ENCODE data around the gene IGF2BP1.
"Not testable (repeated sequence)": the region's sequence is repeated elsewhere in the genome, so short reads cannot be mapped to it uniquely, and the experiment has no call there.

IGF2BP1 gene

DNA sequence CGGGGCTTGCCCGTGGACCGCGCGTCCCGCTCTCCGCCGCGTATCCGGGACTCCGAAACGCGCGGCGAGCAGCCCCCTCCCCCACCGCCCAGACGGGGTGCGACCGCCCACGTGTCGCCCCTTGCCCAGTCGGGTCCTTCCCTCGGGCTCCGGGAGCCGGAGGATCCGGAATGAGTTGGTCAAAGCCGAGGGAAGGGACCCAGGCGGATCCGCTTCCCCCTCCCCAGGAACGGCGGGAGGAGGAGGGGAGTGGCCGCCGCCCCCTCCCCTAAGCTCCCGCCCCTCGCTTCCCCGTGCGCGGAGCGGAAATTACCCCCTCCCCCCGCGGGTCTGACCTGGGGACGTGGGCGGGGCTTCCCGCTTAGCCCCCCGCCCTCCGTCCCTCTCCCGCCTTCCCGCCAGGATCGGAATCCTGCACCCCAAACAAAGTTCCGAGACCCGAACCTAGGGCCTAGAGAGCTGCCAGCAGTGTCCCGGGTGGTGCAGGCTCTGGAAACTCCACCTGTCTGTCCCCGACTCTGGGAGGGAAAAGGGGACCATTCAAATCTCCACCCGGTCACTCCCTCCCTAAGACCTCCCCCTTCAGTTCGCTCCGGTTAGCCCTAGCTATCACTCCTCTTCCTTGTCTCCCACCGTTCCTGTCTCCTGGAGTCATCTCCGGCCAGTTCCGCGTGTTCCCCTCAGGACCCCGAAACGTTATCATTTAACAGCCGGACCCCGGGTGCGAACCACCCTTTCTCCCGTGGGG is 1.0 kb upstream of the IGF2BP1 start:
- no peak for DNase-seq (ENCODE audit: low read depth in 2 of 3, low spot score in 2 of 3)

DNA sequence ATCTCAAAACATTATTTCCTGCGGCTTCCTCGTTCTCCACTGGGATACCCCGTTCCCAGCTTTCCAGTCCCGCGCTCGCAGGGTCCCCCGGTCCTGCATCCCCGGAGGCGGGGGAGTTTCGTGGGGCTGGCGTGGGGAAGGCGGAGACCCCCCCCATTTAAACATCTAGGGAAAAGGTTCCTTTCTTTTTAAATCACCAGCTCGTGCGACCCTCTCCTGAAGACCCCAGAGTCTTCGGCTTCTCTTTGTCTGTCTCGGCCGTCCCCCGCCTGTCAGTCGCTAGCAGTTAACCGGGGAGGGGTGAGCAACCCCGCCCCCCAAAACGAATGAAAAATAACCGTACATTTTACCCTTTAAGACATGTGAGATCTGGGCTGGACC is 473 bp upstream of the IGF2BP1 start:
- no peak for DNase-seq (ENCODE audit: low read depth in 2 of 3, low spot score in 2 of 3)

DNA sequence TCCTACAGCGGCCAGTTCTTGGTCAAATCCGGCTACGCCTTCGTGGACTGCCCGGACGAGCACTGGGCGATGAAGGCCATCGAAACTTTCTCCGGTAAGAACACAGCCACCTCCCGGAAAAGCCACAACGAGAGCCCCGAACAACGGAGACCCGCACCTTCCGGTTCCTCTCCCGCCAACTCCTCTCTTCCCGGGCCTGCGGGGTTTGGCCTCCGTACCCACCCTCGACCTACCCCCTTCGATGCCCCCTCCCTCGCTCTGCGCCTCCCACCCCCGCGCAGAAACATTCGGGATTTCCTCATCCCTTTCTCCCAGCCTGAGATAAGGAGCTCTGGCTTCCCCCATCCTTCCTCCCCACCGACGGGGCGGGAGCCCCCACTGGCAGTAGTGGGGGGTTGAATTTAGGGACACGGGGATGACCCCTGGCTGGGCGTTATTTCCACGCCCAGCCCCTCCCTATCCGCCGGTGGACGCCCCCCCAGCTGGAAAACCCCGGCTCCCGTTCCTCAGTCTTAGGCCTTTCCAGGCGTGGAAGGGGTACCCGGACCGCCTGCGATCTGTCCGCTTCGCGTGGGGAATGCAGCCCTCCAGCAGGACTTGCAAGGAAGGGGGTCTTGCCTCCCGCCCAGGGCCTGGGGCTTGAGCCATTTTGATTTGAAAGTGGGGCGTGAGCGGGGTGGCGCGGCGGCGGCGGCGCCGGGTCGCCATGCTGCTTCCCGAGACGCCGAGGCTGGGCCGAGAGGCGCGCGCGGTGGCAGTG is 822 bp downstream of the IGF2BP1 start:
- DNase-seq (ENCODE audit: low read depth in 2 of 3, low spot score in 2 of 3), result no peak

DNA sequence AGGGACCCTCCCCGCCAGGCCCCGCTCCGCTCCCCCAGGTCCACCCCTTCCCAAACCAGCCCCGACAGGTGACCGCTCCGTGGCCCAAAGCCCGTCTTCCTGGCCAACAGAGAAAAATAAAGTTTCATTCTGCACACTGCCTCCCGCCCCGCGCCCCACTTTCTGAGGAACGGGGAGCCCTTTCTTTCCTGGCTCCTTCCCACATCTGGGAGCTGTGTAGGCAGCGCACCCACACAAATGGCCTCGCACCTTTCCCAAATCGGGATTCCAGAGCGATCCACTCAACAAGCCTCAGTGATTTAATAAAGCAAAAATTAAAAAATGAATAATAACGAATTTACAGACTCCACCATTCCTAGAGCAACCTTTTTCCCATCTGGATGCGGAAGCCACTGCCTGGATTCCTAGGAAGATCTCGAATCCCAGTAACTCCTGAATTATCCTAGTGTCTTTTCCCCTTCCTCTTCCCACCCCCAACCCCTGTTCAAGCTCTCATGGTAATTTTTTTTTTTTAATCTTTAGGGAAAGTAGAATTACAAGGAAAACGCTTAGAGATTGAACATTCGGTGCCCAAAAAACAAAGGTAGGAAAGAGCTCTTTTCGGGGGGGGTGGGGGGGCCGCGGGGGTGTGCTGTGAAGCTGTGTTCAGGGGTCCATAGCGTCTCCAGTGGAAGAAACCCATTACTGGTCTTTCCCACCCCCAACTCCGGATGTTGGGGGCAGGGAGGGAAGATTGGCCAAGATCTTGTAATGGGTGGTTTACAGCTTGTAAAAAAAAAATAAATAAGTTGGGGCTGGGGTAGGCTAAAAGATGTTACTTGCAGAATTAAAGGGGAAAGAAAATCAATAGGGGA is 1.6 kb downstream of the IGF2BP1 start:
- no peak for DNase-seq (ENCODE audit: low read depth in 2 of 3, low spot score in 2 of 3)

DNA sequence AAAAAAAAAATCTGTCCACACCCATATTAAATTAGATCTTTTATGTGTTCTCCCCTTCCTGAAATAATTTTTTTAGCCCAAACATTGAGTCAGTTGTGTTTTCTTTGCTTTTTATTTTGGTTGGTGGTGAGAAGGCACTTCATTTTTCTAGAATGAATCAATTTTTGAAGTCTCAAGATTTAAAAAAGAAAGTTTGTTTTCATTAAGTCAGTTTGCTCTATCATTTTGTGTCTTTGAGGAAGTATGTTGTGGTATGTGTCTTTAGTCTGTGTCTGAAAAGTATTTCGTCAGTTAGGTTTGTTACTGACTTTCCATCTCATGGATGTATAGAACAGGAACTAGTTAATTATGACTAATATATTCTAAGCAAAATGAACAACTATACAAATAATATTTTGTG is 3.8 kb downstream of the IGF2BP1 start:
- no peak for DNase-seq (ENCODE audit: low read depth in 2 of 3, low spot score in 2 of 3)

DNA sequence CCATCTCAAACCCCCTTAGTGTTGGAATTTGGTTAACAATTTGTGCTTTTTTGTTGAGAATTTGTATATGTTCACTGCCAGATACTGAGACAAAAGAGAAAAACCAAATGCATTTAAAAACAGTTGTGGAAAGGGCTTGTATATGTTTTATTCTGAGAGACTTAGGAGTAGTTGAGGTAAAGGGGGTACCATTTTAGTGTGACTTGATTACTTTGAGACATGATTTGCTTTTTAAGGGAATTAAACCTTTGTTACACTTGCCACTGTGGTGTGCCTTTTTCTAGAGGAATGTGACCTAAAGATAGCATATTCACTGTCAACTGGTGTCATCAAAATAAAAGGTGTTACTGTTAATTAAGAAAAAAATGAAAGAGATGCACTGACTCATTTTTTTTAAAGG is 4.5 kb downstream of the IGF2BP1 start:
- no peak for DNase-seq (ENCODE audit: low read depth in 2 of 3, low spot score in 2 of 3)

DNA sequence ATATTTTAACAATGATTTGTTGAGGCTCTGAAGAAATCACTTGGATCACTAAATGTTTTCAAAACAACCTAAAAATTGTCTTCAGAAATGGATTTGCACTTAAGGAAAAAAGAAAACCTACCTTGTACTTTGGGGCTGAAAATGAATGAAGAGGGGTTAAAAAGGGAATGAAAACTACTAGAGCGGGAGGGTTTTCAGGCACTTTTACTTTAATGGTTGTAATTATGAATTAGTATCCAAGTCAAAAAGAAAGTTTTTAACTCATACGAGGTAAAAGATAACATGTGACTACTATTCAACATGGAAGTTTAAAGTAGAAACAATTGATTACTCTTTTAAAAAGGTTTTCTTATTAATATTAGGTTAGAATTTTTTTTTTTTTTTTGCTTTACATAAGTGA is 5.1 kb downstream of the IGF2BP1 start:
- no peak for DNase-seq (ENCODE audit: low read depth in 2 of 3, low spot score in 2 of 3)

DNA sequence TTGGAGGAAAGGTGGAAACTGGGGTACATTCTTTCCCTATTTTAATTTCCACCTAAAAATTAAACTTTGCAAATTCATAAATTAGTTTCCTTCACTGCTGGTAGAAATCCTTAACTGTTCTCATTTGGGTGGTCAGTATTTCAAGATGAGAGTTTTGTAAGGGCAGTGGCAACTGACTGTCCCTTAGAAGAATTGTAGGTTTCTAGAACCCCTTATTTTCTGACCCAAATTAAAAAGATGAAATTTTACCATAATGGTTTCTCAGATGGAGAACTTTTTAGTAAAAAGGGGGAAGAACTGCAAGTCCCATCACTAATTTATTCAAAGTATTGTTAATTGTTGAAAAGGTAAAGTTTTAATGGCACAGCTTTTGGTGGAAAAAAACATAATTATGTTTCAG is 5.6 kb downstream of the IGF2BP1 start:
- no peak for DNase-seq (ENCODE audit: low read depth in 2 of 3, low spot score in 2 of 3)

DNA sequence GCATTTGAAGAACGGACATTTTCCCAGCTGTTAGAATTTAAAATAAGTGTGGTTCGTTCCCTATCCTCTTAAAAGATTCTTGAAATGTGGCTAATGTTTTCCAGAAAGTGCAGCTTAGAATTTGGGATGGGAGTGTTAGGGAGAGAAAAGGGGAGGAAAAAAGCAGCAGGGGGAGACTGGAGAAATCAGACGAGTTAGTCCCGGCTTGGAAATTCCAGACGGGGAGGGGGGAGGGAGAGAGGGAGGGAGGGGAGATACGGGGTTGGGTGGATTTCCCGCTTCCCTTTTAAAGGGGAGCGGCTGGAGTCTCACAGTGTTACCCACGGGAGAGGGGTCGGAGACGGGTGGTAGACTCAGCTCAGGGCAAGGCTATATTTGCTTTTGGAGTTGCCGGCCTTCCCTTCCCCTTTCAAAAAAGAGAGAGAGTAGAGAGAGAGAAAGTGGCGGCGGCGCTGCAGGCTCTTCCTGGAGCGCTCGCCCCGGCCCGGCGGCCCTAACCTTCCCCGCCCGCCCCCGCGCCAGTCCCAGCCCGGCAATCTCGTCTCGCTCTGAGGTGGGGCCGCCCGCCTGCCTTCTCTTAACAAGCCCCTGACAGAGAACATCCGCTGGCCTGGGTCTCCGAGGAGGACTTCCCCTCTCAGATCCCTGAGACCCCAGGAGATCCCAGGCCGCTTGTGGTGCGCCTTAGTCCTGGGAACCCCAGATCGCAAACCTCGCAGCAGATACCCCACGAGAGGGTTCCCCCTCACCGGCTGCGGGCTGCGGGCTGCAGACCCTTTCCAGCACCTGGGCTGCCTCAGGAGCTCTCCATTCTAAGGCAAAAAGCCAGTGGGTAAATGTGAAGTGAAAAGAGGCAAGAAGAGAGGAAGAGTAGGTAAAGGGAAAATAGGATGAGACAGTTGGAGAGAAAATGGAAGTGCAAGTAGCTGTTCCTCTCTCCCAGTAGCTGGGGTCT is 6.6 kb downstream of the IGF2BP1 start:
- DNase-seq (ENCODE audit: low read depth in 2 of 3, low spot score in 2 of 3), result no peak

DNA sequence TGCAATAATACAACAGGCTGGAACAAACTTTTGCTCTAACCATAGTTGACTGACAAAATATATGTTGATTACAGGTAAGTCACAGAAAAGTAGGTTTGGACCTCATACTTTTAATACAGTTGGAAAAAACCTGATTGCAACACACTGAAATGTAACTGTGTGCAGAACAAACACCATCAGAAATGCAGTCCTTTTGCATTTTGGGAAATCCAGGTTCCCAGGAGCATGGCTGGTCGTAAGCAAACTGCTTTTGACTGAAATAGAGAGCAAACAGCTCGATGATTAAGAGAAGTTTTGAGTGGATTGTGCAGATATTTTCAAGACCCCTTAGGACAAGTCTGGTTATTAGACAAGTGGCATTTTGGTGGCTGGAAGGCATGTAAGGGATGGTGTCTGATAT is 8.0 kb downstream of the IGF2BP1 start:
- no peak for DNase-seq (ENCODE audit: low read depth in 2 of 3, low spot score in 2 of 3)

DNA sequence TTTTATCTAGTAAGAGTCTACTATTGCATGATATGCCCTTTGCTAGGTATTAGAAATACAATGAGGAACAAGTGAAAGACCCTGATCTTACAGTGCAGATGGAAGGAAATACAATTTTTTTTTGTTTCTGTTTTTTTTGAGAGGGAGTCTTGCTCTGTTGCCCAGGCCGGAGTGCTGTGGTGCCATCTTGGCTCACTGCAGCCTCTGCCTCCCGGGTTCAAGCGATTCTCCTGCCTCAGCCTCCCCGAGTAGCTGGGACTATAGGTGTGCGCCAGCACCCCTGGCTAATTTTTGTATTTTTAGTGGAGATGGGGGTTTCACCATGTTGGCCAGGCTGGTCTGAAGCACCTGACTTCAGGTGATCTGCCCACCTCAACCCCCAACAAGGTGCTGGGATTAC is 11.7 kb downstream of the IGF2BP1 start:
- not testable (repeated sequence) for DNase-seq (ENCODE audit: low read depth in 2 of 3, low spot score in 2 of 3)

DNA sequence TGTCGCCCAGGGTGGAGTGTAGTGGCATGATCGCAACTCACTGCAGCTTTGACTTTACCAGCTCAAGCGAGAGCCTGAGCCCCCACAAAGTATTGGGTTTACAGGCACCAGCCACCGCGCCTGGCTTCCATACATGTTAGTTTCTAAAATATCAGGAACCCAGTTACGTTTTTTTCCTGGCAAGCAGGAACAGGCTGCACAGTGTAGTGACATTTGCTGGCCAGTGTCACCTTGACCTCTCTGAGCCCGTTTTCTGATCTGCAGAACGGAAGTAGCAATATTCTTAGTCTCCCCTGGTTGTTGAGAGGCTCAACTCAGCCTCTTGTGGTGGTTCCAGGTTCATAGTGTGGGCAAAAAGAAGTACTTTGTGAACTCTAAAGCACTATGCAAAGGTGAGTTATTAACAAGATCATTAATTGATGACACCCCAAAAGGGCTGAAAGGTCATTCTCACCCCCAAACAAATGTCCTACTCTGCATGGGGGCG is 15.6 kb downstream of the IGF2BP1 start:
- no peak for DNase-seq (ENCODE audit: low read depth in 2 of 3, low spot score in 2 of 3)

DNA sequence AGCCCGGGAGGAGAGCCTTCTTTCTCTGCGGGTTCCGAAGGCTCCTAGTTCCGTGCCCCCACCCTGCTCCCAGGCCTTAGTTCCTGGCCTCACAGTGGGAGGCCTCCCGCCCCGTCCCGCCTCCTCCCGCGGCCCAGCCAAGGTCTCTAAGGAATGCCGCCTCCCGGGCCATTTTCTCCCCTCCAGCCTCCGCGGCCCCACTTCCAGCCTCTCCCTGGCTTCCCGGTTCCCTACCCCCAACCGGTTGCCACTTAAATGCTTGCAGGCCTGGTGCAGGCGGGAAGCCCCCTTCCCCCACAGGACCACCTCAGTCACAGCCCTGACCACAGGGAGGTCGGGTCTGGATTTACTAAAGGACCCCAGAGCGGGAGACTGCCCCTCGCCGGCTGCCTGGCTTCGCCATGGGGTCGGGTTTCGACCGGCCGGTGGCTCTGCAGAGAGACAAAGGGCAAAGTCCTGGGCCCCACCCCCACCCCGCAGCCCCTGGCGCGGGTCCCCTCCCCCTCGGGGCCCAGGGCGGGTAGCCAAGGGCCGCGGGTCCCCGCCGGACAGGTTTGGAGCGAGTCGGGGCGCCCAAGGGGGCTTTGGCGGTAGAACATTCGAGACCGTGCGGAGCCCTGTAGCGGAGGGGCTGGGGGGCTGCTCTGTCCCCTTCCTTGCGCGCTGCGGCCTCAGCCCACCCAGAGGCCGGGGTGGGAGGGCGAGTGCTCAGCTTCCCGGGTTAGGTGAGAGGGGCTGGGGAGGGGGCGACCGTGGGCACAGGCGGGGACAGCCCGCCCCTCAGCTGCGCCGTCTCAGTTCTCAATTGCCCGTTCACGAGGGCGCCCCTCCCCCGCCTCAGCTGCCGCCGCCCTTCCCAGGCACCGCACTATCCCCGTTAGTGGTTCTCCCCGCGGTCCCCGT is 16.4 kb downstream of the IGF2BP1 start:
- DNase-seq (ENCODE audit: low read depth in 2 of 3, low spot score in 2 of 3), result no peak

DNA sequence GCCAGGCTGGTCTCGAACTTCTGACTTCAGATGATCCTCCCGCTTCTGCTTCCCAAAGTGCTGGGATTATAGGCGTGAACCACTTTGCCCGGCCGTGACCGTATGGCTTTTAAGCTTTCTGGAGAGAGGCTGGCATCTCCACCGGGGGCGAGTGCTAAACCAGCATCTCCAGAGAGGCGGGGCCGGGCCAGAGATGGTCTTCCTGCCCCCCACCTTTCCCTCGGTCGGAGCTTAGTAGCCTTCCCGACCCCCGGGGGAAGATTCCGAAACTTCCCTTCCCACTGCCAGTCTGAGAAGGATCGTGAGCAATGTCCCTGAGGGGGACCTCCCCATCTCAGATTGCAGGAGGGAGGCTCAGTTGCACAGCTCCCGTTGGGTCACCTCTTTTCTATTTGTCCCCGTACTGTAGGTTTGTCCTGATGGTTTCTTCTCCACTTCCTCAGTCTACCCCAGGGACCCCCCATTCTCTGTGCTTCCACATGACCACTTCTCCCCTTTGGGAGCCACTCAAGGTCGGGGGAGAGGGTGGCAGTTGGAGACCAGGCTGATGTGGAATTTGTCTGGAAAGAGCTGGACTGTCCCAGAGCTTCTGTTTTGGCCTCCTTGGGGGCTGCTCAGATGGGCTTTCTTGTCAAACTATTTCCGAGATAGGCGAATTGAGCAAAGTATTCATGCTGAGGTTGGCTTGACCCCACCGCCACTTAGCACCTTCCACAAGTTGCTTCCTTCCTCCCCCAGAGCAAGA is 18.2 kb downstream of the IGF2BP1 start:
- no peak for DNase-seq (ENCODE audit: low read depth in 2 of 3, low spot score in 2 of 3)

DNA sequence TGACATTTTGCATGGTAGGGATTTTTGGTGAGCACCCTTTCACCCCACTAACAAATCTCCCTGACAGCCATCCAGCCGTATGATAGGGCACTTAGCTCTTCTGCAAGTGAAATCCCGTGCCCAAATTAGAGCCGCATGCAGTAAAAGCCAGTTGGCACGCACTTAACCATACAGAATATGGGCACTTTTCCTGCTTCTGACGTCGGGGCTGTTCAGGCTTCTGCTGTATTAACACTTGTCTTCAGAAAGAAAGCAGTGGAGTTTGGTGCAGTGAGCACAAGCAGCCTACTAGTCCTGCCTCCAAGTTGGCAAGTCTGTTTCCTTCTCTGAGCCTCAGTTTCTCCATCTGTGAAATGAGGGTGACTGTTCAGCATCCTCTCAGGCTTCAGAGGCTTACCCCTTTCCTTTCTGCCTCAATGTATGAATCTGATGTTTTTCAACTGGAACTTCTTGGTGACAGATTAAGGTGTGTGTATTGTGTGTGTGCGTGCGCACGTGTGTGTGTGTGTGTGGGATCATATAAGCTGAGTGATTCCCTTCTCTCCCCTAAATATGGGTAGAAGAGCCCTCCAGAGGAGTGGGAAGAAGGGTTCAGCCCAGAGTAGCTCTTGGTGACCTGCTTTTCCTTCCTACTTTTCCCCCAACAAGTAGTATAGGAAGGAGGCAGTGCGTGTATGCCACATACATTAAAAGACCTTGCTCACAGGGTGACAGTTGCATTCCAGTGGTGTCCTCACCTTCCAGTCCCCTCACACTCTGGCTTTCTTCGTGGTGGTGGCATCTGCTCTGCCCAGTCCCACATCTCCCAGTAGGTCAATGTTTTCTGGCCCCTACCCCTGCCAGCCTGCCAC is 19.0 kb downstream of the IGF2BP1 start:
- DNase-seq (ENCODE audit: low read depth in 2 of 3, low spot score in 2 of 3), result no peak

DNA sequence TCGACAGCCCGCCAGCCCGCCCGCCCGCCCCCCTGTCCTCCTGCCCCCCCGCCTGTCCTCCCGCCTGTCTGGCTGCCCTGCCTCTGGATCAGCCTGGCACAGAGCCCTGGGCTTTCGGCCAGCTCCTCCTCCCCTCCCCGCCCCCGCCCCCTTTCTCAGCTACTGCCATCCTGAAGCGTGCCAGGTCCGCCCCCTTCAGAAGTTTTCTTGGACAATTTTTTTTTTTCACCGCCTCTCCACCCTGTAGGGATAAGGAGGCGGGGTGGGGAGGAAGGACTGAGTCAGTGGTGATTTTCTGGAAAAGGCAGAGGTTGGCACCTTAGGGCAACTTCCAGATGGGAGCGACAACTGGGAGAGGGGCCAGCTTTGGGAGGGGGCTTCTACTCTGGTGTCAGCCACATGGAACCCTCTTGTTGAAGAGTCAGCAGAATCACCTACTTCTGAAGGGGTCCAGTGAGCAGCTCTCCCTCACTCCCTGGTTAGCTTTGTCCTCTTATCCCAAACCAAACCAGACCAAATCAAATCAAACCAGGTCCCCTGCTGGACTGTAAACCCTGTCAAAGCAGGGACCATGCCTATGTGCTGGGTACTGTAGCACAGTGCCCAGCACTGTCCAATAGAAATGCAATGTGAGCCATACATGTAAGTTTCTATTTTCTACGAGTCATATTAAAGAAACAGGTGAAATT is 19.7 kb downstream of the IGF2BP1 start:
- no peak for DNase-seq (ENCODE audit: low read depth in 2 of 3, low spot score in 2 of 3)

DNA sequence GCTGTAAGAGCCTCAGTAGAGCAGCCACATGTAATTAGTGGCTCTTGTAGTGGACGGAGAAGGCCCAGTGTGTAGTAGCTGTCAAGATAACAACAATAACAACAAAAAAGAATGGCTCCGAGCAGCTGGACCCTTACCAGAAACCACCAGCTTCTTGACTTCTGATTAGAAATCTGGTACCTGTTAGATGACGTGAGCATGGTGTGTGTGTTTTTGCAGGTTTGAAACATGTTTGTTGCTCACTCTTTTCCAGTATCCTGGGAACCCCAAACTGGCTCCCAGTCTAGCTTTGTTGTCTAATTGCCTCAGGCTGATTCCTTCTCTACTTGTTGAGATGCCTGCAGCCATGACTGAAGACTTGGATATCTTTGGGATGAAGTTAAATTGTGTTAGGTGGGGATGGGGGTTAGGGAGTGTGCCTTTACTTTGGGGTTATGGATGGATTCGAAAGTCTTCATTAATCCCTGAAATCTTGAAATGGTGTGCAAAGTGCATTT is 21.0 kb downstream of the IGF2BP1 start:
- DNase-seq (ENCODE audit: low read depth in 2 of 3, low spot score in 2 of 3), result no peak

Measured in activated CD8-positive, alpha-beta memory T cell treated with anti-CD3 and anti-CD28 coated beads for 48 hours (primary cell).